GM19467 (cell line): ENCODE results near the gene SIL1.

Source experiments
- ATAC-seq: cut with Tn5 transposase; IDR thresholded peaks from one replicate; pipeline ENCODE4 v1.9.1; 2021; ENCODE audit warnings: mild to moderate bottlenecking, moderate library complexity; ENCODE audit not compliant: unreplicated experiment

SIL1 gene

DNA sequence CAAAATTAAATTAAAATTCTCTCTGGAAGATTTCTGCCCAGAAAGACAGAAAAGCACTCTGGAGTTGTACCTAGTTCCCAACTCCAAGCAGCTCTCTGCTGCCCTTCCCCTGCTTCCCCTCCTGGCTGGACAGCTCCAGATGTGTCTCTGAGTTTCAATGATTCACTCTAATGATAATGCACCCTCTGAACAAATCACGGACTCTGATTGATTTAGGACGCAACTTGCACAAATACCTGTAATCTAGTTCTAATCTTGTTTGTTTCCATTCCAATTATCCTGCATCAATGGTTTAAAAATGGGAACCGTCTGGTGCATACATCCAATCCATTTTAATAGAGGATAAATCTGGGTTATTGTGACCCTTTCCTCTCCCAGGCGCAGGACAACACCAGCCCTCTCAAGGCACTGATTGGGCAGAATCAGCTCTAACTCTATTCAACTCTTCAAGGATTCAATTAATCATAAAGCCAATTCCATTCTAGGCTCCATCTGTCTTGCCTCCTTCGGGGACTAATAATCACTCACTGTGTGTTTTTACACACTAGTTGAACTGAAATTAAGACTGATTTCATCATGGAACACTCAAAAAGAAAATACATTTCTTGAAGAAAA lies 211.9 kb downstream of the SIL1 start:
- ATAC-seq = no peak

- no peak for ATAC-seq
These were observed 212.5 kb downstream of the SIL1 start for GRCh38 chr5:138985683-138986082.

- no peak for ATAC-seq
These were observed 212.9 kb downstream of the SIL1 start for GRCh38 chr5:138985256-138985655.

GRCh38 chr5:138983984-138984383 lies 214.2 kb downstream of the SIL1 start:
- ATAC-seq = no peak

DNA sequence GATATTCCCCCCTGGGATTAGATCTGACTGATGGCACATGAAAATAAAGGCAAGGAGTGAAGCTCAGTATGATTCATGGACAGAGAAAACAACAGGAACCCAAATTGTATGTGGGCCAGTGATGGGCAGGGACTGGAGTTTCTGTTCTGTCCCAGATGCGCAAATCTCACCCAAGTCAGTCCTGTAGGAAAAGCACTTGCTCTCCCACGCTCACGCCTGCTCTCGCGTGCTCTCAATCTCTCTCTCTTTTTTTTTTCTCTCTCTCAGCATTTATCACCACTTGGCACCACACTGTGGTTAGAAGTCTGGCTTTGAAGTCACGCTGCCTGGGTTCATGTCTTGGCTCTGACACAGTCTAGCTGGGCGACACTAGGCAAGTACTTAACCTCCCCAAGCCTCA lies 216.6 kb downstream of the SIL1 start:
- no peak for ATAC-seq

DNA sequence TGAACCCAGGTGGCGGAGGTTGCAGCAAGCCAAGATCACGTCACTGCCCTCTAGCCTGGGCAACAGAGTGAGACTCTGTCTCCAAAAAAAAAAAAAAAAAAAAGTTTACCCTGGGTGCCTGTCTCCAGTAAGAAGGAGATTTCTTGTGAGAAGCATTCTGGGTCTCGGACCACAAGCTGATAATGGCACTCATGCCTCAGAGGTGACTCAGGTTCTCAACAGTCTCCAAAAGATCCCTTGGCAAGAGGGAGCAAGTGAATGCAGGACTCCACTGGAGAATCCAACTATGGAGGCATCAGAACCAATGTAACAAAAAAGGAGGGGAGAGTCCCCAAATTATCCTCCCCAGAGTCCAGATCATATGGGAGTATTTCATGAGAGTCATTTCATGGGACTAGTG lies 217.0 kb downstream of the SIL1 start:
- no peak for ATAC-seq

DNA sequence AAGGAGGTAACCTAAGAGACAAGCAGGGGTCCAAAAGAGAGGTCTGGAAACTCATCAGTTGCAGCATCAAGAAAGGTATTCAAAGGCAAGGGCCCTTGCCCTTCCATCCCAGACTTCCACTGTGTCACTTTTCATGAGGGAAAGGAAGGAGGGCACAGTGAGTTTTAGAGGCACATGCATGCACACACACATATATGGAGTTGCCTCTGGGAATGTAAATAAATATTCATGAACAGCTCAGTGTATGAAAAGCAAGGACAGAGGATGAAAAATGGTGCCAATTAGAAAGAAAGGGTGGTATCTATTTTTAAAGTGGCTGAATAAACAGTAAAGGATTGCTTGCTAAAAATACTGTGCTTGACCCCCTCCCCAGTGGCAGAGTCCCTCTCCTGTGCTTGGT lies 217.7 kb downstream of the SIL1 start:
- no peak for ATAC-seq

DNA sequence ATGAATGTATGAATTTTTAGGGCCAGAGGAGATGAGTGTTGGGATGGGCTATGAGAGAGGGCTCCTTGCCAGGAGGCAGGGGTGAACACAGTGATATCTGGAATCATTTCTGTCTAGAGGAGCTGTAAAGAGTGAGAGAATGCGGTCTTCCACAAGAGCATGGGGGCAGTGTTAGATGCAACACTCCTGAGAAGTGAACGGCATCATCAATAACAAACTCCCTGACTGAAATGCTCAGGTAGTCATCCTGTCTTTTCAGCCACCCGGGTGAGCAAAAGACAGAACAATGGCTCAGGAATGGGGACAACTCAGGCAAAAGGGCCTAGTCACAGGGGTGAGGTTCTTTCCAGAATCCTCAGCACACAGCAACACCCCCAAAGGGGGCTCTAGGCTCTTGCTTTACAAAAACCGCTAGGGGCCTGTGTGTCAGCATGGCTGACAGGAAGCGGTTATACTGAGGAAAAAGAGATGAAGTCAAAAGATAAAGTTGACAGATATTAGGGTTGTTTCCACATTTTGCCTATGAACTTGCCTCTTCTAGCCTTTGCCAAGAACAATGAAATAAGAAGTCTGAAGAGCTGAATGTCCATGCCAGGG lies 218.4 kb downstream of the SIL1 start:
- no peak for ATAC-seq

GRCh38 chr5:138978581-138978980 lies 219.6 kb downstream of the SIL1 start:
- ATAC-seq = no peak

DNA sequence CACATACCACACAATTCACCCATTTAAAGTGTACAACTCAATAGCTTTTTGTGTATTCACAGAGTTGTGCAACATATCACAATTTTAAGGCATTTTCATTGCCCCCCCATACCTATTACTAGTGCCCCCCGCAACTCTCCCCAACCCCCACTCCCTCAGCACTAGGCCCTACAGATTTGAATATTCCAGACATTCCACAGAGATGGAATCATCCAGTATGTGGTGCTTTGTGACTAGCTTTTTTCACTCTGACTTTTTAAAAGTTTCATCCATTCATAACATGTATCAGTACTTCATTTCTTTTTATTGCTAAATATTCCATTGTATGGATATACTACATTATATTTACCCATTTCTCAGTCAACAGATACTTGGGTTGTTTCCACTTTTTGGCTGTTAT lies 220.1 kb downstream of the SIL1 start:
- ATAC-seq = no peak

DNA sequence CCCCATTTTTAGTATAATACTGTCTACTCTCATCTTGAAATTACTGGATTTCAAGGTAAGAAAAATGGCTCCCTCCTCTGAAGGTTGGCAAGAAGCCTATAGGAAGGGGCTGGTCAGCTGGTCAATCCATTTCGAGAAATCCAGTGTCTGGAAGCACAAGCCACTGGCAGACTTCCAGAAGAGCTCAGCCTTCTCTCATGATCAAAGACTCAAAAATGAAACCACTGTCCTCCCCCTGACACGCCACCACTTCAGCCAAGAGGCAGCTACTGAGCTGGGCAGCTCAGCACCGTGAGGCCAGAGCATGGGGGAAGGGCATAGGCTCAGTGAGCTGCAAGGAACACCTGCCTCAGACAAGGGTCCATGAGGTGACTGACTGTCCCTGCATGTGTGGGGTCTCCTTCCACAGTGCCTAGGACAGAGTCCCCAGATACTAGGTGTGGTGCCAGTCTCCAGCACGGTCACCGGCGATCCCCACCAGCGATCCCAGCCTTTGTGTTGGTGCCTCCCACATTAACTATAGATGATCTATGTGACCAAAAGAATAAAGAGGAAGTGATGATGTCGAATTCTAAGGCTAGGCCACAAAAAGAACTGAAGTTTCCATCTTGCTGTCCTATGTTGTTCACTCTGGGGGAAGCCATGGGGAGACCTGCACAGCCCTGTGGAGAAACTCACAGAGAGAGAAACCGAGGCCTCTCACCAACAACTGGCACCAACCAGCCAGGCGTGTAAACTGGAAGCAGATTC lies 222.9 kb downstream of the SIL1 start:
- ATAC-seq = no peak

- ATAC-seq = no peak
These were observed 223.7 kb downstream of the SIL1 start for GRCh38 chr5:138974227-138975063.

DNA sequence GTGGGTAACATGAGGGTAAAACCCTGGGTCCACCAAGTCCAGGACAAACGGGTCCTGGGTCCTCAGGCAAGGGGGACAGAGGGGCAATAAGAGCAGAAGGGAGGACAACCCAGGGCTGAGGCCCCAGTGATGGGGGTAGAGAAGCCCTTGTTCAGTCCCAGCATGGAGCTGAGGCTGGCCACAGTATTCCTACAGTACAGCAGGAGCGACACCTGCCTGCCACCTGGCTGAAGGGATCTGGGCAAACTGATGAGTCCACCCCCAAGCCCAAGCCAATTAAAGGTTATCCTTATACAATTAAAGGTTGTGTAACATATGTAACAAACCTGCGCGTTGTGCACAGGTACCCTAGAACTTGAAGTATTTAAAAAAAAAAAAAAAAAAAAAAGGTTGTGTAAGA lies 225.3 kb downstream of the SIL1 start:
- no peak for ATAC-seq

DNA sequence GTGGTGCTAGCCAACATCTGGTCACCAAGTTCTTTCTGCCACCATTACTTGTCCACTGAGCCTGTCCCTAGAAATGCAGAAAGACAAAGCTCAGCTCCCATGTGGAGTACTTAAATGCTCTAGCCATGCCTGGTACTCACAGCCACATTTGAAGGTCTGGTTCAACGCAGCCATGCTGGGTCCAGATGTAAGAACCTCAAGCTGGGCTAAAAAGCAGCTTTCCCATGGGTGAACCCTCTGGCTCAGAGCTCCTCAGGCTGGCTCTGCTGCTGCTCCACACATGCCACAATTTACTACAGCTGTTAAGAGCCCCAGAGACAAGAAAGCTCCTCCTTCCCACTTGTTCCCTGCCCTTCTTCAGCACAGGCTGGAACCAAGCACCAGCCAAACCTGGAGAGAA lies 225.9 kb downstream of the SIL1 start:
- no peak for ATAC-seq

DNA sequence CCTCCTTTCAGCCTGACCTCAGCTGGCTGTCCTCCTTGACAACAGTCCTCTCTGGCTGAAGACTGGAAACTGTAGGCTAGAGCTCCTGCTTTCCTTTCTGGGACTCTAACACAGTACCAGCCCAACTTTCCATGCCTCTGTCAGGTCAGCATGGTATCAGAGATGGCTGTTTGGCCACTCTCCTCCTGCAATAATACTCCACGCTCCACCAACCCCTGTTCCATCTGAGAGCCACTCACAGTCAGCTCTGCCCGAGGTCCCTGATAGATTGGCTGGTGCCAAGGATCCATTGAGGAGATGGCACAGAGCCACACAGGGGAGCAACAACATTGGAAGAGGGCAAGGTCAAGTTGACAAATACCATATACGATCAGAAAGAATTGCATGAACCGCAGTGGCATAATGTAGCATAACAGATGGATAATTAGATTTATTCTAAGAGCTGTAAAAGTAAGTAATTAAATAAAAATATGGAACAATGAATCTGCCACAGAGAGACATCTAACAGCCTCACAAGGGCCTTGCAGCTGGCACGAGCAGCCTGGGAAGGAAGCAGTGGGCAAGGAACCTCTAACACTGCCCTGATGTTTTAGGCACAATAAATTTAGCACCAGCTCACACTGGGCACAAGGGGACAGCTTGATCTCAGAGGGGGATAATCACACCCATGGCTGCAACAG lies 228.7 kb downstream of the SIL1 start:
- ATAC-seq = no peak

DNA sequence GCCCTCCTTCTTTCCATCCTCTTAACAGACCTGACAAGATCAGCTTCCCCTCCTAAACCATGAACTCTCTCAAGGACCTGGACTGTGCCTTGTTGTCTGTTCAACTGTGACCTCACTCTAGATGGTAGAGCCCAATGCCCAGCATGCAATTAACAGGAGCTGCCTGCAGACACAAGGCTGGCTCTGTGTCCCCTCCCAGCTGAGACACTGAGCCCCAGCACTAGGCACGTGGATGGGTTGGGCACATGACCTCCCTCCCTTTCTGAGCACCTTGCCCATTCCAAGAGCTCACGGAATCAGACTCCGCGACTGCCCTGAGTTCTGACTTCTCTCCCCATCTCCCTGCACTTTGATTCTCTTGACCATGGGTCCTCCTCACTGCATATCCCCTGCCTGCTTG lies 229.6 kb downstream of the SIL1 start:
- no peak for ATAC-seq

DNA sequence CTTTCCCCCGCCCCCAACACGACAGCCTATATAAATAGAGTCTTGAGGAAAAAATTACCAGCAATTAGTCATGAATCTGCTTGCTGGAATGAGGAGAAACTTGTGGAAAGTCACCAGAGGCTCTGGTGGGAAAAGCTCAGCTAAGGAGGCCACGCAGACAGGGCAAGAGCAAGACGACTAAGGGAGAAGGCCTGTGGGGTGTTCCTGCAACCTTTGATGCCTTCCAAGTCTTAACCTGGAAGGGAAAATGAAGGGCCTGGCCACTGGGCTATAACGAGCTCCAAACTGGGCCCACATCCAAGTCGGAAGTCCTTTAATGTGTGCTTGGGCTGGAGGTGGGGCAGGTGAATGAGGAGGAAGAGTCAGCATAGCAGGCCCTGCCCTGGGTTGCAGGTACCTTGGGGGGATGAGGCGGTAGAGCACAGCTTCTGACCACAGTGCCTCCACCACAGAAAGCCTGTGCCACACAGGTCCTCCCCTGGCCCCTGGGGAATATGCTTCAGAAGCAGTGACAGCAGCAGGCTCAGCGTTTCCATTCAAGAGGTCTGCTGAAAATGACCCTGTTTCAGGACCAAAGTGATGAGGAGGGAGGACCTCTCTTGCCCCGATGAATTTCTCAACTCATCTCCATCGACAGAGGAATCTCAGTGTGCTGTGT lies 230.2 kb downstream of the SIL1 start:
- no peak for ATAC-seq

- no peak for ATAC-seq
These were observed 231.8 kb downstream of the SIL1 start for GRCh38 chr5:138966236-138966985.

- ATAC-seq = no peak
These were observed 232.5 kb downstream of the SIL1 start for GRCh38 chr5:138965626-138966025.
